ENCODE data around the gene AK3. TPM values are rescaled to one million over a fixed set of nuclear protein-coding genes. Genes with fewer than 3 reads are reported as not detected.

The AK3 gene
- total RNA-seq, 1 experiment from 2014 or later = 41.5 TPM

- Histone ChIP-seq H3K27ac (ENCODE audit: insufficient read length, low read depth, low read length) (no peak overlapping the region), H2AFZ (ENCODE audit: low read length) (no peak overlapping the region), H4K20me1 (ENCODE audit: control insufficient read depth, insufficient read depth, insufficient read length) (no peaks in the 10 kb centered on the region), H2AK5ac (ENCODE audit: insufficient read length, low read length) (no peak overlapping the region), H2BK12ac (ENCODE audit: insufficient read length, low read depth, low read length) (no peak overlapping the region), H2BK120ac (ENCODE audit: low read depth, low read length, poor library complexity, severe bottlenecking) (no peak overlapping the region), H4K8ac (replicated peaks; ENCODE audit: insufficient read length, low read depth, low read length) (no peak overlapping the region), H3K9me3 (ENCODE audit: control insufficient read depth, low read depth, low read length) (no peaks in the 10 kb centered on the region), H3T11ph (ENCODE audit: low read length) (no peak overlapping the region), H3K79me2 (ENCODE audit: insufficient read depth, low read length) (peaks cover 8% of the 10 kb centered on the region; the same call in 1 of the 2 replicates), H4K91ac (ENCODE audit: insufficient read length, low read depth, low read length) (no peak overlapping the region), H3K56ac (ENCODE audit: insufficient read length, low read depth, low read length) (no peak overlapping the region), H3K27me3 (ENCODE audit: insufficient read depth, low read length) (no peaks in the 10 kb centered on the region), H2BK15ac (ENCODE audit: low read depth, low read length) (no peak overlapping the region), H2BK20ac (ENCODE audit: low read depth, low read length, poor library complexity, severe bottlenecking) (no peak overlapping the region), H3K4me1 (ENCODE audit: insufficient read depth, low read length) (no peaks in the 10 kb centered on the region; the same call in 1 of the 2 replicates), H3K9ac (ENCODE audit: extremely low read depth, insufficient read length, low read length) (no peak overlapping the region), H3K18ac (ENCODE audit: insufficient read length, low read depth, low read length) (no peak overlapping the region), H3K4ac (ENCODE audit: low read depth, low read length) (no peak overlapping the region), H3K23me2 (ENCODE audit: insufficient read length, low read depth, low read length, poor library complexity, severe bottlenecking) (peaks cover 9% of the 10 kb centered on the region), H2BK5ac (ENCODE audit: insufficient read length, low read length) (no peak overlapping the region), H3K4me2 (ENCODE audit: insufficient read depth, insufficient read length, low read length) (peak overlapping the region; percentile 93), H3K79me1 (ENCODE audit: insufficient read depth, low read depth, low read length, poor library complexity, severe bottlenecking) (no peaks in the 10 kb centered on the region), H4K5ac (ENCODE audit: insufficient read length, low read depth, low read length) (no peak overlapping the region), H3K14ac (ENCODE audit: insufficient read depth, low read length) (no peak overlapping the region), H3K23ac (ENCODE audit: insufficient read length, low read depth, low read length) (no peak overlapping the region)
- WGBS (ENCODE audit: extremely low coverage, insufficient read length, low lambda C conversion rate) = no CpG with 5 or more reads among the region's 2 CpGs
- DNase-seq = no peak
- TF ChIP-seq CTCF (conservative IDR thresholded peaks at IDR 0.05) = no peak
- H3K4me1 Mint-ChIP-seq = 0 out of 4 replicates have a peak, but pooled peaks cover 0 to 2% of the 10 kb centered on the region in 2 experiments
- no peaks in the 10 kb centered on the region; the same call in 1 of the 2 replicates for H3K27me3 Mint-ChIP-seq (ENCODE audit: low read depth)
- H3K36me3 Mint-ChIP-seq (ENCODE audit: insufficient read depth in 1 of 3, low read depth in 3 of 3) = peaks cover 0 to 9% (median 9%) of the 10 kb centered on the region in 3 experiments; a peak in 5 of 7 replicates
- H3K4me3 Mint-ChIP-seq = no peak overlapping the region
- no peaks in the 10 kb centered on the region for H3K9me3 Mint-ChIP-seq
- H3K27ac Mint-ChIP-seq = no peak overlapping the region
These were observed 60.3 kb downstream of the AK3 start for GRCh38 chr9:4680750-4681149.
